Measurements from ENCODE around the gene NOX3.
"Not testable (repeated sequence)": the region's sequence is repeated elsewhere in the genome, so short reads cannot be mapped to it uniquely, and the experiment has no call there.

The NOX3 gene

DNA sequence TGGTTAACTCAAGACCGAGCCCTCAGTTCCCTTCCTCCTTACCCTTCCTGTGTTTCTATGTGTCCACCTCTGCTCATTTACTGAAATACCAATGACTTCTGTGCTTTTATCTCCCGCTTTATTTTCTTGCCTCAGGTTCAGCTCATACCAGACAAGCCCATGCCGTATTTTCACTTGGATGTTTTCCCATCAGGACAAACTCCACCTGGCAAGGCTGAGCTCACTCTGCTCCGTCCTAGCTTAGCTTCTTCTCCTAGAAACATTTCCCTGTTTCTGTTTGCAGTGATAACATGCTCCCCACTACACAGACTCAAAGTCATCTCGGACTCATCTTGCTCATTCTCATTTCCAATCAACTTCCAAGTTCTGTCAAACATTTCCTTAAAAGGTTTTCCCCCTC, 84.4 kb downstream of the NOX3 start:
- no peak for DNase-seq (ENCODE audit: low spot score)

DNA sequence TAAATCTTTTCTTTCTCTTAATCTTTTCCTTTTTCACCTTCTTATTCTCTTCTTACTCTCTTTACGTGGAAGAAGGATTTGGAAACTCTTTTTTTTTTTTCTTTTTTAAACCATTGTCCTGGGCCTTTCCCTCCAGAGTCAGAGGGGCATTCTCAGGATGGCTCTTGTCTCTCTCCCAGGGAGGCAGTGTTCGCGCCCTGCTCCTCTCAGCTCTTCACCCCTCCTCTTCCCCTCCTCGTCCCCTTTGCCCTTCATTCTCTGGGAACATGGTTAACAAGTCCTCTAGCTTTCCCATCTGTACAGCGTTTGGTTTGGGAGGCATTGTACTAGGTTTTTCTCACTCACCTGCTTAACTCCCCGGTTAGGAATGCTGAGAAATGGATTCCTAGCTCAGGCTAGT, 89.3 kb downstream of the NOX3 start:
- DNase-seq (ENCODE audit: low spot score): no peak

DNA sequence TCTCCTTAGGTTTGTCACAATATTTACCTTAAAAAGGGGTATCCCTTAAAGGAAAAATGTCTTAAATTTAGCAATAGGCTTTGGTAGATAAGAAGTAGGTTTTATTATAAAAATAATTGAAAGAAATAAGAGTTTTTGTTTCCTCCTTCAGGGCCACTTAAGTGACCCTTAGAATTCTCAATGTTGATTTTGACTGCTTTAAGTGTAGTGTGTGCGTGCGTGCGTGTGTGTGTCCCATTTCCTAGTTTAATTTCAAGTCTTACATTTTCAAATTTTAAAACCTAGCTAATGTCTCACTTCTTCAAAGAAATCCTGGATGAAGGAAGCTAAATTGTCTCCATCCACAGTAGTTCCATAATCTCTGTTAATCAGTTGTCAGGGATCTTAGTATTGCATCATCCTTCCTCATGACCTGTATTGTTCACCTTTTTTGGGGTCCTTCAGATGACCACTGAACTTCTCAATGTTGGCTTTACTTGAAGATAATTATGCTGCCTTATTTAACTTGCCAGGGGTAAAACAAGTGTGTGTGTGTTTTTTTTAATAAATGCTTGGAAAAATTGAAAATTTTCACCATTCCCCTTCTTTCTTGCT, 90.7 kb downstream of the NOX3 start:
- DNase-seq (ENCODE audit: low spot score): no peak

DNA sequence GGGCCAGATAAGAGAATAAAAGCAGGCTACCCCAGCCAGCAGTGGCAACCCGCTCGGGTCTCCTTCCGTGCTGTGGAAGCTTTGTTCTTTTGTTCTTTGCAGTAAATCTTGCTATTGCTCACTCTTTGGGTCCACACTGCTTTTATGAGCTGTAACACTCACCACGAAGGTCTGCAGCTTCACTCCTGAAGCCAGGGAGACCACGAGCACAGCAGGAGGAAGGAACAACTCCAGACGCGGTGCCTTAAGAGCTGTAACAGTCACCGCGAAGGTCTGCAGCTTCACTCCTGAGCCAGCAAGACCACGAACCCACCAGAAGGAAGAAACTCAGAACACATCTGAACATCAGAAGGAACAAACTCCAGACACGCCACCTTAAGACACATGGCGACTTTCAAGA, 91.6 kb downstream of the NOX3 start:
- DNase-seq (ENCODE audit: low spot score): not testable (repeated sequence)

DNA sequence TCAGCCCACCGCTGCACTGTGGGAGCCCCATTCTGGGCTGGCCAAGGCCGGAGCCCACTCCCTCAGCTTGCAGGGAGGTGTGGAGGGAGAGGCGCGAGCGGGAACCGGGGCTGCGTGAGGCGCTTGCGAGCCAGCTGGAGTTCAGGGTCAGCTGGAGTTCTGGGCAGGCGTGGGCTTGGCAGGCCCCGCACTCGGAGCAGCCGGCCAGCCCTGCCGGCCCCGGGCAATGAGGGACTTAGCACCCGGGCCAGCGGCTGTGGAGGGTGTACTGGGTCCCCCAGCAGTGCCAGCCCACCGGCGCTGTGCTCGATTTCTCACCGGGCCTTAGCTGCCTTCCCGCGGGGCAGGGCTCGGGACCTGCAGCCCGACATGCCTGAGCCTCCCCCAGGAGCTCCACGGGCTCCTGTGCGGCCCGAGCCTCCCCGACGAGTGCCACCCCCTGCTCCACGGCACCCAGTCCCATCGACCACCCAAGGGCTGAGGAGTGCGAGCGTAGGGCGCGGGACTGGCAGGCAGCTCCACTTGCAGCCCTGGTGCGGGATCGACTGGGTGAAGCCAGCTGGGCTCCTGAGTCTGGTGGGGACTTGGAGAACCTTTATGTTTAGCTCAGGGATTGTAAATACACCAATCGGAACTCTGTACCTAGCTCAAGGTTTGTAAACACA, 92.5 kb downstream of the NOX3 start:
- DNase-seq (ENCODE audit: low spot score): not testable (repeated sequence)

DNA sequence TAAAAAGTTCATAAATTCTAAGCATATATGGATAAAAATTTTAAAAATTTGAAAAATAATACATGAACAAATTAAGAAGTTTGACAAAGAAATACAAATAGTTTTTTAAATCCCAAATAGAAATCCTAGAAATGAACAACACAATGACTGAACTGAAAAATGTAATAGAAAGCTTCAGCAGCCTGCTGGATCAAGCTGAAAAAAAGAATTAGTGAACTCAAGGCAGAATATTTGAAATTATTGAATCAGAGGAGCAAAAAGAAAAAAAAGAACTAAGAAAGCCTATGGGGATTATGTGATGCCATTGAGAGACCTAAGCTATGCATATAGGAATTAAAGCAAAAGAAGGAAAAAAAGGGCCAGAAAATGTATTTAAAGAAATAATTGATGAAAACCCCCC, 101.5 kb downstream of the NOX3 start:
- DNase-seq (ENCODE audit: low spot score): no peak

DNA sequence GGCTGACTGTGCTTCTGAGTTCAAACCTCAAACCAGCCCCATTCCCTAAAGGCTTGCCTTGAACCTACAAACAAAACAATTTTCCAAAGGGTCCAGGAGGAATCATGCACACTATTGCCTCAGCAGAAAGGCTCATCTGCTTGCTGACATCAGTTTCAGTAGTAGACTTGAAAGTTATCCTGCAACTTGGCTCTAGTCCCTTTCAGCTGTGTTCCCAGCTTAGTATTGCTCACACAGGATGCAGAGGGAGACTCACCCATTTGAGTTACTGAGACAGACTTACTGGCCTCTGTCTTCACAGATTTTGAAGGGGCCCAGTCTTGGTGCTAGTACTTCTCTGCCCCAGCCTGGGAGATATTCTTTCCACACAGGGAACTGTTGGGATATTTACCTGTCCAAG, 102.8 kb downstream of the NOX3 start:
- DNase-seq (ENCODE audit: low spot score): no peak

DNA sequence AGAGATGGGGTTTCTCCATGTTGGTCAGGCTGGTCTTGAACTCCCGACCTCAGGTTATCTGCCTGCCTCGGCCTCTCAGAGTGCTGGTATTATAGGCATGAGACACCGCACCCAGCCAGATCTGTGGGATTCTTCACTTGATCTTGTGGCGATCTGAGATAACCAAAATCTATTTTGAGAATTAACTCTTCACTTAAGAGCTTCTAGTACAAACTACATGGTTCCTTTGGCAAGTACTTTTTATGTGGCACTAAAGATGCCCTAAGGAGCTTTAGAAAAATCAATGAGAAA, 103.6 kb downstream of the NOX3 start:
- DNase-seq (ENCODE audit: low spot score): no peak

DNA sequence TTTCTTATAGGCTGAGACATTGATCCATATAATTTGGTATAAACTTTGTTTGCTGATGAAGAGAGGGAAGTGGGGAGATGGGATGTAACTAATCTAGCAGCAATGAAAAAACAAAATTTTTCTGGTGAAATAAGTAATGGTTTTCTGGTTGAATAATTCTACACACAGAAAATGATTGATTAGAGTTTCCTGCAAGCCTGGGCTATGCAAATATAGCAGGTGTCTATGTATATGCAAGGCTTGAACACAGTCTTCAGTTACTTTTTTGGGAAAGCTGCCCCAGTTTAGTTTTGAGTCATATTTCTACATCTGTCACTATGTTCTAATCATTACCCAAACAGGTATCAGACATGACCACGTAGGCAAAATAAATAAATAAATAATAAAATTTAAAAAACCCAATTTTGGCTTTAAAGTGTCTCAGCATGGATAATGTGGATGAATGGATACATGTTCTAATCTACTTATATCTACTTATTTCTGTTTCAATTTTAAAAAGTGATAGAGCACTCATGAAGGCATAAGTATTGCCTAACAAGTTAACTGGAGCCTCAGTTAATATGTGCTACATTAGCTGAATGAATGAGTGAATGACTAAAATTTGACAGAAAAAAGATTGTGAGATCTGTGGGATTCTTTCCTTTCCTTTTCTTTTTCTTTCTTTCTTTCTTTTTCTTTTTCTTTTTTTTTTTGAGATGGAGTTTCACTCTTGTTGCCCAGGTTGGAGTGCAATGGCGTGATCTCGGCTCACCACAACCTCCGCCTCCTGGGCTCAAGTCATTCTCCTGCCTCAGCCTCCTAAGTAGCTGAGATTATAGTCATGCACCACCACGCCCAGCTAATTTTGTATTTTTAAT, 104.1 kb downstream of the NOX3 start:
- no peak for DNase-seq (ENCODE audit: low spot score)

DNA sequence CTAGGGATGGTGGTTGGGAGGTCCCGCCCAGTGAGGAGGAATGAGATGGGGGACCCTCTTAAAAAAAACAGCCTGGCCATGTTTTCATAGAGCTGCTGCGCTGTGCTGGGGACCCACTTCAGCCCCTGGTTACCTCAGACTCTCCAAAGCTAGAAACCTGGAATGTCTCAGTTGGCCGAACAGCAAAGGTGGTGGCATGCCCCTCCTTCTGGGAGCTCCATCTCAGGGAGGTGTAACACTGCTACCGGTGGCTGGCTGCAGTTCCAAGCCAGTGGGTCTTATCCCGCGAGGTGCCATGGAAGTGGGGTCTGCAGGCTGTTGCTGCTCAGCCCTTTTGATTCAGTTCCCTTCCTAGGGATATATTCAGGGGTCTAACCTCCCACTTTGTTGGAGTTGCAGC, 105.7 kb downstream of the NOX3 start:
- no peak for DNase-seq (ENCODE audit: low spot score)

DNA sequence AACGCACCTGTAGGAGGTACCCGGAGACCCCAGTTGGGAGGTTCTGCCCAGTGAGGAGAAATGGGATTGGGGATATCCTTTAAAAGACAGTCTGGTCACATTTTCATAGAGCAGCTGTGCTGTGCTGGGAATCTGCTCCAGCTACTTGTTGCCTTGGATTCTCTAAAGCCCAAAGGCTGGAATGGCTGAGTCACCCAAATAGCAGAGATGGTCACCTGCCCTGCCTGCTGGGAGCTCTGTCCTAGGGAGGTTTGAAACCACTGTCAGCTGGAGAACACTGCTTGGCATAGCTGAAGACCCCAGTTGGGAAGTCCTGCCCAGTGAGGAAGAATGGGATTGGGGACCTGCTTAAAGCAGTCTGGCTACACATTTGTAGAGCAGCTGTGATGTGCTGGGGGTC, 106.5 kb downstream of the NOX3 start:
- DNase-seq (ENCODE audit: low spot score): no peak

DNA sequence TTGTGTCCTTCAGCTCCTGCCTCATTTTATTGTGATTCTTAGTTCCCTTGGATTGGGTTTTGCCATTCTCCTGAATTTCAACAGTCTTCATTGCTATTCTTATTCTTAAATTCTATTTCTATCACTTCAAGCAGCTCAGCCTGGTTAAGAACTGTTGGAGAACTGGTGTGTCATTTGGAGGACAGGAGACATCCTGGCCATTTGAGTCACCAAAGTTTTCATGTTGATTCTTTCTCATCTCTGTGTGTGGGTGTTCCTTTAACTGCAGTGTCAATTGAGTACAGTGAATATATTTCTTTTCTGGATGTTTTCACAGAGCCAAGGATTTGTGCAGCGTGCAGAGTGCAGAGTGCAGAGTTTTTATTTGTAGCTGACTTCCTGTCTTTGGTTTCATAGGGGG, 107.8 kb downstream of the NOX3 start:
- DNase-seq (ENCODE audit: low spot score): no peak

DNA sequence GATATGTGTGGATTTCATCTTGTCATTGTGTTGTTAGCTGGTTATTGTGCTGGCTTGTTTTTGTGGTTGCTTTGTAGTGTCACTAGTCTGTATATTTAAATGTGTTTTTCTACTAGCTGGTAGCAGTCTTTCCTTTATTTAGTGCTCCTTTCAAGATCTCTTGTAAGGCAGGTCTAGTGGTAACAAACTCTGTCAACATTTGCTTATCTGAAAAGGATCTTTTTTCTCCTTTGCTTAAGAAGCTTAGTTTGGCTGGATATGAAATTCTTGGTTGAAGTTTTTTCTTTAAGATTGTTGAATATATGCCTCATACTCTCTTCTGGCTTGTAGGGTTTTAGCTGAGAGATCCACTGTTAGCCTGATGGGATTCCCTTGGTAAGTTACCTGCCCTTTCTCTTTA, 108.7 kb downstream of the NOX3 start:
- no peak for DNase-seq (ENCODE audit: low spot score)
